GM12878 (cell line): ENCODE measurements around the gene RGS6. TPM values are rescaled to one million over a fixed set of nuclear protein-coding genes. Genes with fewer than 3 reads are reported as not detected.

Experiments used
- ATAC-seq: fragments of 200-7000 bp; cut with Tn5 transposase; 3 replicates; pipeline ENCODE4 v1.9.1; 2020; ENCODE audit warnings: mild to moderate bottlenecking, moderate library complexity
- BruUV-seq: library from RNA; stranded (reverse); fragments of 400-500 nt; replicated peaks from 2 replicates; lab custom pipeline; 2021; lab: Mats Ljungman, UMichigan
- CTCF ChIA-PET: fragments of 300-600 bp; sonication (Branson Sonifier 250); formaldehyde crosslinking; extraction: SDS; loops from one replicate; lab custom pipeline; 2021; ENCODE audit warnings: inconsistent platforms; lab: Yijun Ruan, JAX
- POLR2A ChIA-PET: fragments of 350-600 bp; formaldehyde crosslinking; extraction: SDS; loops from one replicate; lab custom pipeline; 2021; ENCODE audit warnings: inconsistent platforms; lab: Charles Lee
- RAD21 ChIA-PET: fragments of 300-600 bp; sonication (Branson Sonifier 250); formaldehyde crosslinking; loops from one replicate; lab custom pipeline; 2023; ENCODE audit warnings: antibody characterized with exemption; ENCODE audit not compliant: unreplicated experiment; lab: Charles Lee
- SMC1A ChIA-PET: fragments of 300-600 bp; sonication (Branson Sonifier 250); formaldehyde crosslinking; loops from one replicate; lab custom pipeline; 2023; ENCODE audit not compliant: unreplicated experiment, uncharacterized antibody; lab: Charles Lee
- DNase-seq: peaks from one replicate; pipeline ENCODE4 v3.0.0-alpha.2; 2011; ENCODE audit warnings: low read depth, low spot score
- FAIRE-seq: peaks from 3 replicates; lab custom pipeline; 2011; peaks lifted over from hg19 to GRCh38; lab: Jason Lieb, UNC
- H2AFZ ChIP-seq: 2 replicates; pipeline ENCODE4 v1.6.0; 2011; ENCODE audit warnings: low read depth, low read length, control low read depth; ENCODE audit not compliant: control insufficient read depth
- H3K27ac ChIP-seq: 2 replicates; pipeline ENCODE4 v1.5.1; 2011; ENCODE audit warnings: control low read depth; ENCODE audit not compliant: control insufficient read depth, insufficient read depth
- H3K27me3 ChIP-seq, 2 experiments: replicated peaks in 1 of 2; 2 replicates each; pipeline versions ENCODE4 v1.6.0 to v1.6.1; 2011; ENCODE audit warnings: low read length in 1 of 2; ENCODE audit not compliant: control insufficient read depth in 2 of 2, insufficient read depth in 2 of 2
- H3K36me3 ChIP-seq, 2 experiments: 2 replicates each; pipeline ENCODE4 v1.5.1; 2011; ENCODE audit warnings: low read length in 1 of 2; ENCODE audit not compliant: control insufficient read depth in 2 of 2, insufficient read depth in 2 of 2
- H3K4me1 ChIP-seq: 2 replicates; pipeline ENCODE4 v1.6.1; 2011; ENCODE audit warnings: mild to moderate bottlenecking, low read length, moderate library complexity, mixed read lengths; ENCODE audit not compliant: control insufficient read depth, insufficient read depth
- H3K4me2 ChIP-seq: 2 replicates; pipeline ENCODE4 v1.6.0; 2011; ENCODE audit warnings: control low read depth; ENCODE audit not compliant: control insufficient read depth, insufficient read depth
- H3K4me3 ChIP-seq: fragments of 200-600 bp; sonication (generic); 2 replicates; pipeline ENCODE4 v1.5.1; 2016
- H3K79me2 ChIP-seq: 2 replicates; pipeline ENCODE4 v1.6.0; 2011; ENCODE audit warnings: low read length; ENCODE audit not compliant: control insufficient read depth, insufficient read depth
- H3K9ac ChIP-seq: 2 replicates; pipeline ENCODE4 v1.8.0; 2011; ENCODE audit warnings: low read length, control low read depth, mixed read lengths; ENCODE audit not compliant: control insufficient read depth, insufficient read depth
- H3K9me3 ChIP-seq: replicated peaks from 3 replicates; pipeline ENCODE4 v1.5.1; 2011; ENCODE audit warnings: mild to moderate bottlenecking, low read length; ENCODE audit not compliant: control insufficient read depth, insufficient read depth
- H4K20me1 ChIP-seq: 2 replicates; pipeline ENCODE4 v1.6.0; 2011; ENCODE audit not compliant: control insufficient read depth, insufficient read depth
- BRCA1 ChIP-seq: IDR thresholded peaks from 2 replicates; pipeline ENCODE4 v1.6.1; 2011; ENCODE audit warnings: low read depth, low read length, improper control_type of control experiment
- E4F1 ChIP-seq: fragments of 450-650 bp; IDR thresholded peaks from 2 replicates; pipeline ENCODE4 v1.6.1; 2018; ENCODE audit warnings: borderline replicate concordance, mild to moderate bottlenecking; ENCODE audit not compliant: partially characterized antibody
- EP300 ChIP-seq, 2 experiments: fragments of 150-350 bp in 1 of 2; IDR thresholded peaks; 2 replicates each; pipeline ENCODE4 v1.6.1; 2011 to 2012; ENCODE audit warnings: low read depth in 2 of 2, low read length in 2 of 2, borderline replicate concordance in 1 of 2, improper control_type of control experiment in 1 of 2, inconsistent platforms in 1 of 2; ENCODE audit not compliant: control insufficient read depth in 1 of 2
- POLR2AphosphoS5 ChIP-seq: IDR thresholded peaks from 2 replicates; pipeline ENCODE4 v1.6.1; 2011; ENCODE audit warnings: mild to moderate bottlenecking, low read length, inconsistent platforms
- SREBF1 ChIP-seq: IDR thresholded peaks from 2 replicates; pipeline ENCODE4 v1.6.1; 2012; ENCODE audit warnings: mild to moderate bottlenecking, low read length
- TCF12 ChIP-seq: IDR thresholded peaks from 2 replicates; pipeline ENCODE4 v1.6.1; 2011; ENCODE audit warnings: low read depth, mild to moderate bottlenecking, low read length
- ZNF274 ChIP-seq: IDR thresholded peaks from one replicate; pipeline ENCODE4 v1.8.0; 2011; ENCODE audit not compliant: insufficient read length, insufficient read depth
- WGBS: methylation state at CpG from one replicate; pipeline ENCODE4 v1.1.6; 2016; ENCODE audit warnings: low lambda C conversion rate; ENCODE audit not compliant: insufficient replicate concordance, insufficient coverage; ENCODE audit errors: missing lambda C conversion rate; 5-methylcytosine and 5-hydroxymethylcytosine counted together
- in situ Hi-C: fragments of 300-500 bp; cut with MboI; formaldehyde crosslinking; loops from 9 replicates; pipeline ENCODE4 v1.14.3; 2018; ENCODE audit warnings: mixed read lengths
- intact Hi-C: fragments of 100-400 bp; cut with micrococcal nuclease; formaldehyde crosslinking; loops from one replicate; pipeline ENCODE4 v1.14.2; 2022; ENCODE audit not compliant: unreplicated experiment
- polyA plus RNA-seq, 11 experiments: library from polyadenylated mRNA; depleted of rRNA in 4 of 11; unstranded in 6 of 11; stranded (reverse) in 5 of 11; fragments of >200 nt; fragmentation: Nextera tagmentation in 4 of 11; fragmentation: Illumina TruSeq in 1 of 11; extraction: Ambion mirVana in 4 of 11; extraction: Trizol in 1 of 11; gene quantifications; 1 replicate in 1 of 11; 2 replicates in 10 of 11; pipeline versions ENCODE4 v1.2.1 to v1.2.3, GENCODE V29; 2011 to 2016; ENCODE audit warnings: inconsistent platforms in 2 of 11, missing spikeins in 2 of 11, low read depth in 1 of 11
- total RNA-seq, 4 experiments: library from RNA; depleted of rRNA in 3 of 4; stranded (reverse); fragments of >200 nt in 3 of 4; fragmentation: Illumina TruSeq in 1 of 4; extraction: Trizol in 1 of 4; gene quantifications; 2 replicates each; pipeline versions ENCODE4 v1.2.1 to v1.2.3, GENCODE V29; 2013 to 2021

The RGS6 gene
- total and polyA plus RNA-seq, 10 of the 15 experiments (the other 5 are each of a cell fraction or from before 2014, with no cell fraction given) = 3.9 to 18.1 (median 12.4) TPM

GRCh38 chr14:72609205-72609916, 677.1 kb downstream of the RGS6 start:
- RAD21 ChIA-PET = no interaction called here
- Histone ChIP-seq H3K79me2 (no peaks in the 10 kb centered on the region), H3K9me3 (no peaks in the 10 kb centered on the region), H3K9ac (no peak overlapping the region), H3K4me1 (no peaks in the 10 kb centered on the region)
- intact Hi-C loops = no loop called here
- DNase-seq = no peak
- no peak for TF ChIP-seq BRCA1
- TF ChIP-seq SREBF1 = no peak
- TF ChIP-seq, all 136 proteins: peak for 0
- no peak for FAIRE-seq
- WGBS = 48% methylated on average over 12 of the region's 12 CpGs
- POLR2A ChIA-PET = no interaction called here
- SMC1A ChIA-PET = interaction anchor here (1.1 to 2.1 kb wide), 3 partner anchors 11 to 26 kb away, joined by 5 to 6 read pairs (median 5); no protein-coding TSS in a partner anchor
- no peak for ATAC-seq
- in situ Hi-C loops = no loop called here
- Histone ChIP-seq H3K4me3 (no peak overlapping the region), H3K27me3 (peaks cover 0 to 3% of the 10 kb centered on the region in 2 experiments; a peak in 2 of 4 replicates), H3K36me3 (no peaks in the 10 kb centered on the region), H4K20me1 (no peaks in the 10 kb centered on the region), H2AFZ (no peak overlapping the region), H3K27ac (no peak overlapping the region), H3K4me2 (no peak overlapping the region)
- CTCF ChIA-PET = interaction anchor here (1.3 kb wide), 1 partner anchor 95 kb away, joined by 4 read pairs; no protein-coding TSS in a partner anchor
- no TSS peak for BruUV-seq

DNA sequence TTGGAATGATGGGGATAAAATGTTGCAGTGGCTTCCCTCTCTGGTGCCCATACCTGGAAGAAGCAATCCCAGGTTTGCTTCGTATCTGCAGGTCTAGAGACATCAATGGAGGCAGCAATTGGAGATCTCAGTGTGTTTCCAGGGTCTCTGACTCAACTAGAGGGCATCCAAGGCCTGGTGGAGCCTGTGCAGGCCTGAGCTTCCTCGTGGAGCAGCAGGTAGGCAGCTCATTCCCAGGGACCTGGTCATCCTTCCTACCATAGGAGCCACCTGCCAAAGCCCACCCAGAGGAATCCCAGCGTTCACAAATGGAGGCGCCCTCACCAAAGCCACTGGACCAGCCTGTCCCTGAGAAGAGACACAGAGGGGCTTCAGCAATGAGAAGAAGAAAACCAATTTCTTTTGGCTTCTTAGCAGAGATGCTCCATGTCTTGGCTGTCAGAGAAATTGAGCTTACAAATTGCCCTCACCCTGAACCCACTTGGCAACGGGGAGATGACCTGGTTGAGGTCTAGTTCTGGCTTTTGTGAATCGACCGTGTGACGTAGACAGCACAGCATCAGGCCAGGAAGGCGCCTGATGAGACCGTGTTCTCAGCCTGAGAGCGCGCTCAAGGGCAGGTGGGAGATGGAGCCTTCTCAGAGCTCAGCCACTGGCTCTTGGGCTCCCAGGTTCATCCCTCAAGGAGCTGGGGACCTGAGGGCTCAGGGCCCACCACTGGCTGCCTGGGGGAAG, 678.0 kb downstream of the RGS6 start:
- CTCF ChIA-PET = interaction anchor here (1.3 kb wide), 1 partner anchor 96 kb away, joined by 4 read pairs; no protein-coding TSS in a partner anchor

More for the DNA sequence above, 678.0 kb downstream of the RGS6 start:
- POLR2A ChIA-PET = no interaction called here
- H2AFZ ChIP-seq = no peak overlapping the region
- H3K9me3 ChIP-seq = no peaks in the 10 kb centered on the region
- no TSS peak for BruUV-seq
- no peak for FAIRE-seq
- H3K27ac ChIP-seq = no peak overlapping the region
- intact Hi-C loops (no loop called here), in situ Hi-C loops (no loop called here)
- 47% methylated on average over 12 of the region's 12 CpGs for WGBS
- RAD21 ChIA-PET = no interaction called here
- peaks cover 0 to 1% of the 10 kb centered on the region in 2 experiments; a peak in 2 of 4 replicates for H3K27me3 ChIP-seq
- SMC1A ChIA-PET = interaction anchor here (0.6 to 2.1 kb wide), 3 partner anchors 12 to 357 kb away, joined by 3 to 6 read pairs (median 5); no protein-coding TSS in a partner anchor
- H4K20me1 ChIP-seq = no peaks in the 10 kb centered on the region
- ATAC-seq = no peak
- no peak overlapping the region for H3K4me2 ChIP-seq
- no peaks in the 10 kb centered on the region for H3K36me3 ChIP-seq
- no peak for TF ChIP-seq ZNF274
- no peak for TF ChIP-seq TCF12
- no peak for TF ChIP-seq POLR2AphosphoS5
- TF ChIP-seq EP300 (IDR thresholded peaks at IDR 0.05; ENCODE audit: borderline replicate concordance in 1 of 2, control insufficient read depth in 1 of 2, low read depth in 2 of 2, low read length in 2 of 2) = no peak
- TF ChIP-seq E4F1 = no peak
- no peak overlapping the region for H3K4me3 ChIP-seq
- H3K9ac ChIP-seq = no peak overlapping the region
- no peak for DNase-seq
- no peaks in the 10 kb centered on the region for H3K79me2 ChIP-seq
- H3K4me1 ChIP-seq = no peaks in the 10 kb centered on the region
